Measurements from ENCODE around the gene RBM44.

DNA sequence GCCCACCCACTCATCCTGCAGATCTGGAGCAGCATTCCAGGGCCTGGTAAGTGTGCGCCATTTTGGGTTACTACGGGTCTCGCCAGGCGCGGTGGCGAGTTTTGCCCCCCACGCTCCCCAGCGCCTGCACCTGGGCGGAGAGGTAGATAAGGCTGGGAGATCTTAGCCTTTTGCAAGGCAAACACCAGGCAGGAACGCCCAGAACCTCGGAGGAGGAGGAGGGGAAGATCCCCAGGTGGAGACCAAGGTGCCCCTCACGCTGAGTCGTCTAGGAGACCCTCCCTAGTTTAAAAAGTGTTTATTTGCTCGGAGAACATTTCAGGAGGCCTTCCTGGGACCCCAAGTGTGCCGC lies 60.5 kb downstream of the RBM44 start:
- TF ChIP-seq, protein P1, sequence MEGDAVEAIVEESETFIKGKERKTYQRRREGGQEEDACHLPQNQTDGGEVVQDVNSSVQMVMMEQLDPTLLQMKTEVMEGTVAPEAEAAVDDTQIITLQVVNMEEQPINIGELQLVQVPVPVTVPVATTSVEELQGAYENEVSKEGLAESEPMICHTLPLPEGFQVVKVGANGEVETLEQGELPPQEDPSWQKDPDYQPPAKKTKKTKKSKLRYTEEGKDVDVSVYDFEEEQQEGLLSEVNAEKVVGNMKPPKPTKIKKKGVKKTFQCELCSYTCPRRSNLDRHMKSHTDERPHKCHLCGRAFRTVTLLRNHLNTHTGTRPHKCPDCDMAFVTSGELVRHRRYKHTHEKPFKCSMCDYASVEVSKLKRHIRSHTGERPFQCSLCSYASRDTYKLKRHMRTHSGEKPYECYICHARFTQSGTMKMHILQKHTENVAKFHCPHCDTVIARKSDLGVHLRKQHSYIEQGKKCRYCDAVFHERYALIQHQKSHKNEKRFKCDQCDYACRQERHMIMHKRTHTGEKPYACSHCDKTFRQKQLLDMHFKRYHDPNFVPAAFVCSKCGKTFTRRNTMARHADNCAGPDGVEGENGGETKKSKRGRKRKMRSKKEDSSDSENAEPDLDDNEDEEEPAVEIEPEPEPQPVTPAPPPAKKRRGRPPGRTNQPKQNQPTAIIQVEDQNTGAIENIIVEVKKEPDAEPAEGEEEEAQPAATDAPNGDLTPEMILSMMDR (IDR thresholded peaks at IDR 0.05; ENCODE audit: poor library complexity) = no peak
- no peak for TF ChIP-seq EZH2 (IDR thresholded peaks at IDR 0.05; ENCODE audit: borderline replicate concordance)
